Pericardium fibroblast (primary cell): ENCODE results near the gene SBNO1. TPM values are rescaled to one million over a fixed set of nuclear protein-coding genes. Genes with fewer than 3 reads are reported as not detected.

Experiments used
- total RNA-seq: library from RNA; depleted of rRNA; stranded (reverse); fragments of >200 nt; gene quantifications from 2 replicates; pipeline ENCODE4 v1.2.3, GENCODE V29; 2015

The SBNO1 gene
- total RNA-seq, result 14.0 and 15.6 TPM in 2 replicates

DNA sequence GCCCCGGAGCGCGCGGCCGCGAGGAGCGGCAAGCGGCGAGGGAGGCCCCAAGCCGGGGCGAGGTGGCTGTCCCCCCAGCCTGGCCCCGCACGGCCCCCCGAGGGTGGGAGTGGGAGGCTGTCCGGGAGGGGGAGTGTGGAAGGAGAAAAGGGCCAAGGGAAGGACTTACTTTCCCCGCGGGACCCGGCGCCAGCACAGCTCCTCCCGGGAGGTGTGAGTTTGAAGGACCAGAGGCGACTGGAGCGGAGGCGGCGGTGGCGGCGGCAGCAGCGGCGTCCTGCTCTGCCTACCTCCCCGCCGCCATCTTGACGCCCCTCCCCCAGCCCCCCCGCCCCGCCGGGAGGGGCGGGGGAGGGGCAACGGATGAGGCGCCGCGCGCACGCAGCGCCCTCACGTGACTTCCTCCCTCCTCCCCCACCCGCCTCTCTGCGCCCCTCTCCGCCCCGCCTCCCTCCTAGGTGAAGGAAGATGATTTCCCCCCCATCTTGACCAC, at the start of gene SBNO1:
Gene SBNO1, minus strand, starts transcription at position 316 of the 493 bp plus-strand sequence. CDS start 14,406 bp downstream, outside the sequence.

Other genes starting within 250 kb of the SBNO1 start
- gene PITPNM2, start 213.8 kb downstream of the SBNO1 start, total RNA-seq, result 1.9 and 2.2 TPM in 2 replicates
- 5.1 and 9.3 TPM in 2 replicates for gene MPHOSPH9, start 131.7 kb downstream of the SBNO1 start, total RNA-seq
- 7.0 and 8.5 TPM in 2 replicates for gene MTRFR, start 131.4 kb downstream of the SBNO1 start, total RNA-seq
- gene CDK2AP1, start 93.0 kb downstream of the SBNO1 start, total RNA-seq, result 208 and 239 TPM in 2 replicates
- gene KMT5A, start 19.3 kb upstream of the SBNO1 start, total RNA-seq, result 19.0 and 26.7 TPM in 2 replicates
- gene RILPL2, start 71.8 kb upstream of the SBNO1 start, total RNA-seq, result 7.1 and 7.4 TPM in 2 replicates
- gene SNRNP35, start 93.3 kb upstream of the SBNO1 start, total RNA-seq, result 7.8 and 13.4 TPM in 2 replicates
- gene RILPL1, start 168.9 kb upstream of the SBNO1 start, total RNA-seq, result 14.0 and 19.2 TPM in 2 replicates
- gene TMED2, start 219.7 kb upstream of the SBNO1 start, total RNA-seq, result 142 and 206 TPM in 2 replicates
- gene DDX55, start 237.3 kb upstream of the SBNO1 start, total RNA-seq, result 8.8 and 17.0 TPM in 2 replicates